Panc1 (cell line): ENCODE data around the gene TMEM204. TPM values are rescaled to one million over a fixed set of nuclear protein-coding genes. Genes with fewer than 3 reads are reported as not detected.

Experiments
- ATAC-seq: fragments of 200-7000 bp; cut with Tn5 transposase; 2 replicates; pipeline ENCODE4 v1.9.1; 2020; ENCODE audit warnings: mild to moderate bottlenecking, moderate library complexity
- BruUV-seq: library from RNA; stranded (reverse); fragments of 400-500 nt; replicated peaks from 2 replicates; lab custom pipeline; 2021; lab: Mats Ljungman, UMichigan
- CTCF ChIA-PET: fragments of 300-600 bp; sonication (Branson Sonifier 250); formaldehyde crosslinking; loops from one replicate; lab custom pipeline; 2022; ENCODE audit warnings: antibody characterized with exemption; lab: Charles Lee
- POLR2A ChIA-PET: fragments of 300-600 bp; sonication (Branson Sonifier 250); formaldehyde crosslinking; loops from one replicate; lab custom pipeline; 2022; ENCODE audit warnings: antibody characterized with exemption; lab: Charles Lee
- DNase-seq: peaks from one replicate; pipeline ENCODE4 v3.0.0-alpha.2; 2010; ENCODE audit warnings: low read depth, low spot score
- H3K27ac ChIP-seq: 2 replicates; pipeline ENCODE4 v1.5.1; 2011; ENCODE audit warnings: mild to moderate bottlenecking, low read length, inconsistent platforms
- H3K27me3 ChIP-seq: fragments of 200-500 bp; sonication (Bioruptor generic); 2 replicates; pipeline ENCODE4 v1.6.0; 2014; ENCODE audit warnings: low read length, inconsistent platforms; ENCODE audit not compliant: control insufficient read depth, insufficient read depth
- H3K36me3 ChIP-seq: fragments of 200-500 bp; sonication (Bioruptor generic); 2 replicates; pipeline ENCODE4 v1.5.1; 2014; ENCODE audit warnings: inconsistent platforms, mild to moderate bottlenecking, low read length, moderate library complexity; ENCODE audit not compliant: control insufficient read depth, insufficient read depth
- H3K4me1 ChIP-seq: 2 replicates; pipeline ENCODE4 v1.5.1; 2011; ENCODE audit warnings: inconsistent platforms, mild to moderate bottlenecking, low read length, moderate library complexity; ENCODE audit not compliant: control insufficient read depth, insufficient read depth
- H3K4me3 ChIP-seq, 2 experiments: 2 replicates each; pipeline ENCODE4 v1.5.1; 2011 to 2012; ENCODE audit warnings: low read depth in 2 of 2, low read length in 2 of 2, mild to moderate bottlenecking in 2 of 2, inconsistent platforms in 1 of 2, moderate library complexity in 1 of 2
- H3K9me3 ChIP-seq: fragments of 200-500 bp; sonication (Bioruptor generic); 2 replicates; pipeline ENCODE4 v1.5.1; 2014; ENCODE audit warnings: low read depth, mild to moderate bottlenecking, inconsistent platforms, low read length, moderate library complexity; ENCODE audit not compliant: control insufficient read depth, insufficient read depth
- CTCF ChIP-seq: fragments of 450-650 bp; IDR thresholded peaks from 2 replicates; pipeline ENCODE4 v1.5.1; 2017; ENCODE audit warnings: mild to moderate bottlenecking
- POLR2AphosphoS5 ChIP-seq: IDR thresholded peaks from 2 replicates; pipeline ENCODE4 v1.6.1; 2012; ENCODE audit warnings: mild to moderate bottlenecking, low read depth, low read length, moderate library complexity
- REST ChIP-seq, 2 experiments: IDR thresholded peaks; 2 replicates each; pipeline ENCODE4 v1.6.1; 2011 to 2012; ENCODE audit warnings: low read depth in 2 of 2, control low read depth in 1 of 2, low read length in 1 of 2, mild to moderate bottlenecking in 1 of 2, moderate library complexity in 1 of 2; ENCODE audit not compliant: insufficient read depth in 1 of 2
- SIN3A ChIP-seq: IDR thresholded peaks from 2 replicates; pipeline ENCODE4 v1.6.1; 2012; ENCODE audit warnings: low read depth, mild to moderate bottlenecking, low read length, moderate library complexity, borderline replicate concordance; ENCODE audit not compliant: insufficient read depth
- TCF7L2 ChIP-seq: IDR thresholded peaks from 2 replicates; pipeline ENCODE4 v1.6.1; 2011; ENCODE audit warnings: mild to moderate bottlenecking, low read depth, low read length, inconsistent platforms
- in situ Hi-C: cut with HindIII; loops from 2 replicates; pipeline ENCODE4 v1.10.0; 2016; ENCODE audit warnings: low sequenced_read_pairs, low pct_unique_long_range_greater_than_20kb
- intact Hi-C: fragments of 100-400 bp; cut with micrococcal nuclease; formaldehyde crosslinking; loops from one replicate; pipeline ENCODE4 v1.10.0; 2022; ENCODE audit not compliant: unreplicated experiment
- total RNA-seq: library from RNA; stranded (reverse); gene quantifications from one replicate; pipeline ENCODE4 v1.2.1, GENCODE V29; 2021; ENCODE audit not compliant: unreplicated experiment

TMEM204 gene
- total RNA-seq, 1 experiment from 2014 or later, result 0.13 TPM

GRCh38 chr16:1488054-1488601, 45.3 kb upstream of the TMEM204 start:
- Histone ChIP-seq H3K27ac (no peak overlapping the region), H3K4me1 (peaks cover 7% of the 10 kb centered on the region), H3K9me3 (no peaks in the 10 kb centered on the region), H3K36me3 (no peaks in the 10 kb centered on the region), H3K4me3 (no peak overlapping the region), H3K27me3 (no peaks in the 10 kb centered on the region)
- ATAC-seq (no peak), DNase-seq (no peak)
- intact Hi-C loops (no loop called here), in situ Hi-C loops (no loop called here)
- ChIA-PET POLR2A (no interaction called here), CTCF (no interaction called here)
- TF ChIP-seq CTCF (no peak), TCF7L2 (no peak), REST (IDR thresholded peaks at IDR 0.05; ENCODE audit: insufficient read depth in 1 of 2, low read depth in 2 of 2, low read length in 1 of 2) (no peak), SIN3A (no peak), POLR2AphosphoS5 (no peak)
- no TSS peak for BruUV-seq

GRCh38 chr16:1488619-1489018, 44.8 kb upstream of the TMEM204 start, which contains the start of gene PTX4:
Gene PTX4 (minus strand): TSS chr16:1488944. CDS start chr16:1488909, 35 bp downstream.
- no peak within 1 kb of the TSS for H3K4me3 ChIP-seq
- BruUV-seq, result no TSS peak
- H3K36me3 ChIP-seq, result peaks cover under 1% of the 10 kb centered on the region; the same call in 1 of the 2 replicates
- TF ChIP-seq REST (IDR thresholded peaks at IDR 0.05; ENCODE audit: insufficient read depth in 1 of 2, low read depth in 2 of 2, low read length in 1 of 2), result no peak
- no peak within 1 kb of the TSS for H3K27ac ChIP-seq
- no peak for DNase-seq
- CTCF ChIA-PET, result no interaction called here
- H3K27me3 ChIP-seq, result no peaks in the 10 kb centered on the region
- intact Hi-C loops, result no loop called here
- peaks cover 7% of the 10 kb centered on the region for H3K4me1 ChIP-seq
- no peak for ATAC-seq
- in situ Hi-C loops, result no loop called here
- H3K9me3 ChIP-seq, result no peaks in the 10 kb centered on the region
- POLR2A ChIA-PET, result no interaction called here
